ENCODE results near the gene S100A16.
"Not testable (repeated sequence)": the region's sequence is repeated elsewhere in the genome, so short reads cannot be mapped to it uniquely, and the experiment has no call there.

S100A16 gene

DNA sequence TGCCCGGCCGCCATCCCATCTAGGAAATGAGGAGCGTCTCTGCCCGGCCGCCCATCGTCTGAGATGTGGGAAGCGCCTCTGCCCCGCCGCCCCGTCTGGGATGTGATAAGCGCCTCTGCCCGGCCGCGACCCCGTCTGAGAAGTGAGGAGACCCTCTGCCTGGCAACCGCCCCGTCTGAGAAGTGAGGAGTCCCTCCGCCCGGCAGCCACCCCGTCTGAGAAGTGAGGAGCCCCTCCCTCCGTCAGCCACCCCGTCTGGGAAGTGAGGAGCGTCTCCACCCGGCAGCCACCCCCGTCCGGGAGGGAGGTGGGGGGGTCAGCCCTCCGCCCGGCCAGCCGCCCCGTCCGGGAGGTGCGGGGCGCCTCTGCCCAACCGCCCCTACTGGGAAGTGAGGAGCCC lies 30.1 kb downstream of the S100A16 start:
- not testable (repeated sequence) for DNase-seq

DNA sequence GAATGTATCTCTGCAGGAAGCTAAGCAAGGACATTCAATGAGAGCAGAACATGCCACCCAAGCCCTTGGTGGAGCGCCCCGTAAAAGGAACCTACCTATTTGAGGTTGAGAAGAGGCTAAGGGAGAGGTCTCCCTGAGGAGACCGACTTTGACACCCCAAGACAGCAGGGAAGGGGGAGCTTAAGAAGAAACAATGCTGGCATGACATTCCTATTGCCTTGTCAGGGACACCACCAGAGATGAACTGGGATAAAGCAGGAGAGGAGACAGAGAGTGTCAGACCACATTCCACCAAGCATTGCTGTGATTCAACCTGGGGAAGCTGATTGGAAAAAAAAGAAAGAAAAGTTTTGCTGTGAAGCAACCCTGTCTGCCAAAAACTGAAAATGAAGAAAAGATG lies 34.0 kb downstream of the S100A16 start:
- DNase-seq = no peak

DNA sequence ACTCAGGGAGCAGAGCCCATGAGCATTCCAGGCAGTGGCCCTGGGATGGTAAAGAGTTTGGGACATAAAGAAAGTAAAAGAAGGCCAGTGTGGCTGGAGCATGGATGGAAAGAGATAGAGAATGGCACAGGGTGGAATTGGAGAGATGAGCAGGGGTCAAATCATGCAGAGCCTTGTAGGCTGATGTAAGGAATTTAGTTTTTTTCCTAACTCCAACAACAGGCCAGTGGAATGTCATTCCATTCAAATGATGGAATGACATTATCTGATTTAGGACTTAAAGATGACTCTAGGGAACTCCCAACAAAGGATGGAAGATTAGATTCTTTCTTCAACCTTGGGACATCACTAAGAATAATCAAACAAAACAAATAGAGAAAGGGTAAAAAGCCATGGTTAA lies 34.4 kb downstream of the S100A16 start:
- DNase-seq = no peak

DNA sequence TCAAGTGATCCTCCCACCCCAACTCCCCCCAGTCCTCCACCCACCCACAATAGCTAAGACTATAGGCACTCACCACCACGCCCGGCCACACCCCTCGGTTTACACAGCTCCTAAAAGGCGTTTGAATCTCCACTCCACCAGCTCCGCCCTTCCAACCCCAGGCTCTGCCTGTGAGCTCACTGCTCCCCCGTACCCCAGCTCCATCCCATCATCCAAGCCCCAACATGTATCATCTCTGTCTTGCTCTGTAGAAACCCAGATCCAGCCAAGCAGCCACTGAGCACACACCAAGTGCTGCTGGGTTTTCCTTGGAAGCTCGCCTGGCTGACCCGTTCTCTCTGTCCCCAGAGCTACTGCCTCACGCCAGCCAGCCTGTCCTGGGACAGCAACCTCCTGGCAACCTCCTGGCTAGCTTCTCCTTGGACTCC lies 35.3 kb downstream of the S100A16 start:
- DNase-seq = no peak

DNA sequence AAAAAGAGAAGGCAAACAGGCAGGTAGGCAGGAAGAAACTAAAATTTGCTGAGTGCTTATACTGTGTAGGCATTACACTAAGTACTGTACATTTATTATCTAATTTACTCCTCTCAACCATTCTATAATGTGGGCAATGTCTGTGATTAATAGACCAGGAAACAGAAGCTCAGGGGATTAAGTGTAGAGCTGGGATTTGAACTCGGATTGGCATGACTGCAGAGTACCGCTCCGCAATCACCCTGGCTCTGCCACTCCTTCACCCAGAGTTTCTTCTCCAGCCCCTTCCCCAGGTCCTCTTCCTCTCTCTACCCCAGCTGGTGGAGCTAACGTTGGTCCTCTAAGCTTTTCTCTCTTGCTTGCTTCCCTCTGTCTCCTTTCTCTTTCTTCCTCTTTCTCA lies 35.8 kb downstream of the S100A16 start:
- DNase-seq = peak; percentile 84

DNA sequence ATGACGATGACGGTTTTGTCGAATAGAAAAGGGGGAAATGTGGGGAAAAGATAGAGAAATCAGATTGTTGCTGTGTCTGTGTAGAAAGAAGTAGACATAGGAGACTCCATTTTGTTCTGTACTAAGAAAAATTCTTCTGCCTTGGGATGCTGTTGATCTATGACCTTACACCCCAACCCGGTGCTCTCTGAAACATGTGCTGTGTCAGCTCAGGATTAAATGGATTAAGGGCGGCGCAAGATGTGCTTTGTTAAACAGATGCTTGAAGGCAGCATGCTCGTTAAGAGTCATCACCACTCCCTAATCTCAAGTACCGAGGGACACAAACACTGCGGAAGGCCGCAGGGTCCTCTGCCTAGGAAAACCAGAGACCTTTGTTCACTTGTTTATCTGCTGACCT lies 37.4 kb downstream of the S100A16 start:
- DNase-seq = peak; percentile 97

DNA sequence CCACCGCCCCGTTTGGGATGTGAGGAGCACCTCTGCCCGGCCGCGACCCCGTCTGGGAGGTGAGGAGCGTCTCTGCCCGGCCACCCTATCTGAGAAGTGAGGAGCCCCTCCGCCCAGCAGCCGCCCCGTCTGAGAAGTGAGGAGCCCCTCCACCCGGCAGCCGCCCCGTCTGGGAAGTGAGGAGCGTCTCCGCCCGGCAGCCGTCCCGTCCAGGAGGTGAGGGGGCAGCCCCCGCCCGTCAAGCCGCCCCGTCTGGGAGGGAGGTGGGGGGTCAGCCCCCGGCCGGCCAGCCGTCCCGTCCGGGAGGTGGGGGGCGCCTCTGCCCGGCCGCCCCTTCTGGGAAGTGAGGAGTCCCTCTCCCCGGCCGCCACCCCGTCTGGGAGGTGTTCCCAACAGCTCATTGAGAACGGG lies 37.9 kb downstream of the S100A16 start:
- DNase-seq = not testable (repeated sequence)

DNA sequence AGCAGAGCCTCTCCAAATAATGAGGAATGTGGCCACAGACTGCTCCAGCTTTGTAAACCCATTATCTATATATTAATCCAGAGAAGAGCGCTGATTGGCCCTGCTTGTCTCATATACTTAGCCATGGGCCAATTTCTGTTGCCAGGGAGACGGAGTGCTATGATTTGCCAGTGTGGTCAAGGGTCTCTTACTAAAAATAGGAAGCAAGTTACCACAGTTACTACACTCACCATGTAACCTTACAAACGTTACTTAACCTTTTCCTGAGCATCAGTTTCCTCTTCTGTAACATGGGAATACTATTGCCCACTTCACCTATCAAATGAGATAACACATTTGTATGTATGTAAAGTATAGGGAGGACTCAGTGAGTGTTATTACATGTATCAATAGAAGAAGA lies 39.6 kb downstream of the S100A16 start:
- DNase-seq = peak; percentile 64

DNA sequence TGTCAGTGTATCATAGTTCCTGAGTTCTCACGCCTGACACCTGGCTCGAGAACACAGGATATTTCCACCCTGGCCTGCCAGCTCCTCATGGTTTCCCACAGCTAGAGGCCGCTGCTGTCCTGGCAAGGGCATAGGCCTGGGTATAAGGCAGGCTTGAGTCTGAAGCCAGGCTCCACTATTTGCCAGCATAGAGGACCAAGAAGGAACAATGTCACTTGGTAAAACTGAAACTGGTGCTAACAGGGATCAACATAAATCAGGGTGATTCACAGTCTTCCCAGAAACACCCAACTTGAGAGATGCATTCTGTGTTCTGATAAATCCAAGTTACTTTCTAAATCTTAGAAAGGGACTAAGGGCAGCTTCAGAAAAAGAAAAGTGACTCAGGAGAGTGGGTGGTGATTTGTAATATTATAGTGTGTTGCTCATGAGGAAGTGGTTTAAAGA lies 40.3 kb downstream of the S100A16 start:
- DNase-seq = peak; percentile 92

DNA sequence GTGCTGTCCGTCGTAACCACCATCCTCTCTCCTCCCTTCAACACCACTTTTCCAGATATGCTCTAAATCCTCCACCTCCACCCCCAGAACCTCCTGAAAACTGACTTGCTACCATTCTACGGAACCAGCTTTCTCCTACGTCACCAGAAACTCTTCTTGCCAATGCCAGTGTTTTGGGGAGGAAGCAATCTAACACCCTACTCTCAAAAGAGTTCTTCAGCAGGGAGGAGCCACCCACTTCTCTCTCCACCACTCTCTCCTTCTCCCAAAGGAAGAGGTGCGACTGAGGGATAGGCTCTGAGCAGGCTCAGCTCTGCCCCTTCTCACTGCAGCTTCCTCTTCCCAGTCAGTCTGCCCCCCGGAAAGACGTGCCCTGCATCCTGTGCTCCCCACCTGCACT lies 41.2 kb downstream of the S100A16 start:
- no peak for DNase-seq

DNA sequence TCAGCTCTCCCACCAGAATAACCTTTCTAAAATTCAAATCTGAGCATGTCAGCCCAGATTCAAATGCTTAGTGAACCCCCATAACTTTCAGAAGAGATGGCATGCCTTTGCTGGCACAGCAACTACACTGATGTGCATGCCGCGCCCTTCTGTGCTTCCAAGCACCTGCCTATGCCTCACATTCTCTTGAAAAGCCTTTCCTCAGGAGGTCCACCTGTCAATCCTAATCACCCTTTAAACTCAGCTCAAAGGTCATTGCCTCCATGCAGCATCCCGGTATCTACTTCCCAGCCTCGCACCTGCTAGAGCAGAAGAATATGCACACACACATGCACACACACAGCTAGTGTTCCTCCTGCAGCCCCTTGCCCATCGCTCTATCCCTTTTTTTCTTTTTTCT lies 42.1 kb downstream of the S100A16 start:
- no peak for DNase-seq

DNA sequence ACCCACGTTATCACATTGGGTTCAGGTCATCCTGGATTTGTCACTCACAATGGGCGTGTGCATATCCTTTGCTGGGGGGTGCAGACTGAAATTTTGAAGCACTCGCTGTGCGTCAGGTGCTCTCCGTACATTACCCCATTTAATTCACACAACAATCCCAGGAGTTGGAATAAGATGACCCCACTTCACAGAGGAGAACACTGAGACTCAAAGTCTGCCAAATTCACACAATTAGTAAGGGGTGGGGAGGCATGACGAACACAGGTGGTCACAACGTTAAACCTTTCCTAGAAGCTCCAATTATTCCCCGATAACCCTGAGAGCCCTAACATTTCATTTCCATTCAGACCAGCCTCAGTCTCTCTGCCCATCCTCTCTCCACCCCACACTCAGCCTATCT lies 43.5 kb downstream of the S100A16 start:
- DNase-seq = no peak

DNA sequence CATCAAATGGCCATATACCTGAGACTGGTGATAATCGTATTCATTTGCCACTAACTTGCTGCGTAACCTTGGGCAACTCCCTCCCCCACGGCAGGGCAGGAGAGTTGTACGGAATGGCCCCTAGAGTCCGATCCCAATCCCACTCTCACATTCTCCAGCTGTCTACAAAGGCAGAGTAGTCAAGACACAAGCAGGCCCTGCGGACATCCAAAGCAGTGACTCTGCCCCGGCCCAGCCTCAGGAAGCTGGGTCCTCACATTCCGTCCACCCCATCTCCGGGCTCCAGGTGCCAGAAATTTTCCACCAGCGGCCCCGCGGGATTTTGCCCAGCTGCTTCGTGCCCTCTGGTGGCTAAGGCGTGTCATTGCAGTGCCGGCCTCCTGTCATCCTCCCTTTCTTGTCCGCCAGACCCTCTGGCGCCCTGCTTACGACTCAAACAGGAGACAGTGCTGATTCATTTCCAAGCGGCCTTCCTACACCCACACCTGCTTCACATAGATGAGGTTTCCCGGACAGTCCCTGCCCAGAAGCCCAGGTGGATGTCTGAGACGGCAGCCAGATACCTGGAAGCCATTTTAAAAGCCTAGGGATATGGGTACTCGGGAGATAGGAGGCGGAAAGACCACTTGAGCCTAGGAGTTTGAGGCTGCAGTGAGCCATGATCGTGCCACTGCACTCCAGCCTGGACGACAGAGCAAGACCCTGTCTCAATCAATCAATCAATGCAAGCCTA lies 44.4 kb downstream of the S100A16 start:
- DNase-seq = peak; percentile 95

DNA sequence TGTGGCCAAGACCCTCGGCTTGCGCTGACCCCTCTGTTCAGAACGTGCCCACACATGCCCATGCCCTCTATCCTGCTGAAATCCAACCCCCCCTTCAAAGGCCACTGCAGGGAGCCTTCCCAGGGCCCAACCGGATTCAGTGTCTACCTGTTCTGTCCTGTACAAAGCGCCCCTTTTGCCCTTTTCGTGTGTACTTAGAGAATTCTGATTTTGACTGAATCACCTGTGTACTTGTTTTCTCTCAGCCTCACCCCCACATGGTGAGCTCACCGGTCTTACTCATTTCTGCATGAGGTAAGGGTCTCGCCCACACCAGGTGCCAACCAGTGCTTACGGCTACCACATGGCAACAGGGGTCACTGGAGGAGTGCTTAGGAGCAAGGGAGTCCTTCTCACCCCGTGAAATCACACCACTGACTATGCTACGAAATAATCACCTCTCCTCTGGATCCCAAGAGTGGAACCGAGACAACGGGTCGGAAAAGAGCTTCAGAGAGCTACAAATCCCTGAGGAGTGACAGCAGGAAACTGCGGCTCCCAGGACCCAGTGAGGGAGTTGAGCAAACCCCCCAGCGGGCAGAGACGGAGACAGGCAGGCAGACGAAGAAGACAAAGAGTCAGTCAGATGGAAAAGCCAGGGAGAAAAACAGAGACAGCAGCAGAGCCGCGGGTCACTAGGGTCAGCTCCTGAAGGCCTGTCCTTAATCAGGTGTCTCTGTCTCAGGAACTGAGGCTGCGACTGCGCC lies 45.1 kb downstream of the S100A16 start:
- DNase-seq = peak; percentile 68

DNA sequence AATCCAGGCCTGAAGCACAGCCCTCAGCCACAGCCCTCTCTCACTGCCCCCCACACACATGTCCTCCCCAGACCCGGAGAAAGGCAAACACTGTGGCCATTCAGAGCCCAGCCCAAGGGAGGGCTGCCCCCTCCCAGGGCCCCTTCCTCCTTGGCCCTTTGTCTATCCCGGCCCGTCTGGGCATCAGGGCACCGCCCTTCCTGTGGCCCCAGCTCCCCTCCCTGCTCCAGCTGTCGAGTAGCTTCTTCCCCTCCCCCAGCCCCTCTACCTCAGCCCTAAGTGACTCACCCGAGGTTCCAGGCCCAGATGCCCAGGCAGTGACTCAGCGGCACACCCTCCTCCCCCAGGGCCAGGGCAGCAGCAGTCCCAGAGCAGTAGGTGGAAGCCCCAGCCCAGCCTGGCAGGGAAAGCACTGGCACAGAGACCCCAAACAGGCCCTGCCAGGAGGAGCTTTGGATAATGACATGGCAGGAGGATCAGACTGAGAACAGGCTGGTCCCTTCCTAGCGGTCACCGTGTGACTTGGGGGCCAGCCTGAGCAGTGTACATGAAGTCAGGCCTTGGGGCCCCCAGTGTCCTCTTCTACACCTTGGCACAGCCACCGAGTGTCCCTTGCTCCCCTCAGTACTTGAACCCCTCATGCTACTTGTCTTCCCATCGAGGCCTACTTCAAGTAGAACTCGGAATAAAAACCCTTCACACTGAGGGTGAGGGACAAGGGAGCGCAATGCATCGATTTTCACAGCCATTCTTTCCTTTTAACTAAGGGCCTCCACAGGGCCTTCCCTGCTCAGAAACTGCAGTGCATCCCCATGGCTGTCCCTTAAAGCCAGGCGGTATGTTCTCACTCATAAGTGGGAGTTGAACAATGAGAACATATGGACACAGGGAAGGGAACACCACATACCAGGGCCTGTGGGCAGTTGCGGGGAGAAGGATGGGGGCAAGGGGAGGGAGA lies 46.2 kb downstream of the S100A16 start:
- DNase-seq = peak; percentile 99

DNA sequence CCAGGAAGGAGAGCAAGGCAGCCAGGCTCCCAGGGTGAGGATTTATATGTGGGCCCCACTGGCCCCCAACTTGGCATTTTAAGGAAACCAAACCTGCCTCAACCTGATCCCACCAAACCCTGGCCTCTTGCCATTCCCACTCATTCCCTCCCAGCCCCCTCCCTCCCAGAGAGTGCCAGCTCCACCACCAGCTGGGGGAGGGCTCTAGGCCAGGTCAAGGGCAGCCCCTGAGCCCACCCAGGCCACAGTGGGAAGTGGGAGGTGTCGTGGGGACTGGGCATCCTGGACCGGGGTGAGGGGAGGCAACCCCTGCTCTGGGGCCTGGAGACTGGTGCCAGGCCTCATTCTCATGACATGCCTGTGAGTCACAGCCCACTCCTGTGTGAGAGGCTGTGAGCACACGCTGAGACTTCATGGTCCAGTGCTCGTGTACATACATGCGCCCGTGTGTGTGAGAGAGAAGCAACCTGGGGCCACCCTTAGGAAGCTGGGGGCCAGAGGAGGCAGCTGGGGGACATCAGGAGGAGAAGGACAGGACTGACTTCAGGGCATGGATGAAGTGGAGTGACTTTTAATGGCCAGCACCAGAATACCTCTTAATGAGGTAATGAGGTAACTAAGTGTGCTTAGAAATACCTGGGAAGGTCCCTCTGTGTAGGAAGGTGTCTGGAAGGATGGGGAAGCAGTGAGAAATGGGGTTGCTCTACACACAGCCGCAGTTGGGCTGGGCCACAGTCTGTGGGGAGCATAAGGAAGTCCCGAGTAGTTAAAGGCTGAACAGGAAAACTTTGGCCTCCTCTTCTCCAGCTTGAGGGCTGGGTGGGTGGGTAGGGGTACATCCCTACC lies 47.2 kb downstream of the S100A16 start, which contains the start of gene S100A2:
S100A2 (minus strand) TSS at position 316 of the 846 bp plus-strand sequence. CDS start 1,967 bp downstream, outside the sequence.
- DNase-seq = peak; percentile 58

DNA sequence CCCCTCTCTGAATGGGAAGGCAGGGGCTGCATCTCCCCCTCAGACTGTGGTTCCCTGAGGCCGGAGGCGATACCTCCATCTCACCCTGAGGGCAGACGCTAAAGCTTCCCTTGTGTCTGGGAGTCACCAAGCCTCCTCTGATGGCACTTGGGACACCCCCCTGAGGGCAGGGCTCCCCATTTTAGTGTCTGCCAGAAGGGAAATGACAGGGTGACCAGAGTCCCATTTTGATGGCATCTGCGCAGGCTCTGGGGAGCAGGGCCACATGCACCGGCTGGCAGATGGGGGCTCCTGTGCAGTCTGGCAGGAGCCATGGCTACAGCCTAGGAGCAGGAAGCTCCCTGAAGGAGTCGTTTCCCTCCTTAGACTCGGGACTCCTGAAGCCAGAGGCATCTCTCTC lies 48.9 kb downstream of the S100A16 start:
- DNase-seq = no peak

DNA sequence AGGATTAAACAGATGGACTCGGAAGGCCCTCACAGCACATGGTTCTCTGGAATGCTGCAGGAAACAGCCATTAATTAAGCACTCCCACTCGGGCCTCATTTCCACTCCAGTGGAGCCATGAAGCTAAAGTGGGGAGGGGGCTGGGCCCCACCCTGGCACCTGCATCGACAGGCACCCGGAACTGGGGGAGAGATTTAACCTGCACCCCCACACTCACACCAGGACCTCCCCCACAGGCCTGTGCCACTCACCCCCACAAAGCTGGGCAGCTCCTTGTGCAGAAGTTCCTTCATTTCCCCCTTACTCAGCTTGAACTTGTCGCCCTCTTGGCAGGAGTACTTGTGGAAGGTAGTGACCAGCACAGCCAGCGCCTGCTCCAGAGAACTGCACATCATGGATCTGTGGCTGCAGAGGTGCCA lies 49.4 kb downstream of the S100A16 start:
- DNase-seq = peak; percentile 61

DNA sequence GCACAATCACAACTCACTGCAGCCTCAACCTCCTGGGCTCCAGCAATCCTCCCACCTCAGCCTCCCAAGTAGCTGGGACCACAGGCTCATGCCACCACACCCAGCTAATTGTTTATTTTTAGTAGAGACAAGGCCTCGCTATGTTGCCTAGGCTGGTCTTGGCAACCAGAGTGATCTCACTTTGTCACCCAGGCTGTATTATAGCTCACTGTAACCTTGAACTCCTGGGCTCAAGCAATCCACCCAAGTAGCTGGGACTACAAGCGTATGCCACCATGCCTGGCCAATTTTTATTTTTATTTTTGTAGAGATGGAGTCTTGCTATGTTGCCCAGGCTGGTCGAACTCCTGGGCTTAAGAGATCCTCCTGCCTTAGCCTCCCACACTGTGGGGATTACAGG lies 50.9 kb downstream of the S100A16 start:
- DNase-seq = not testable (repeated sequence)

DNA sequence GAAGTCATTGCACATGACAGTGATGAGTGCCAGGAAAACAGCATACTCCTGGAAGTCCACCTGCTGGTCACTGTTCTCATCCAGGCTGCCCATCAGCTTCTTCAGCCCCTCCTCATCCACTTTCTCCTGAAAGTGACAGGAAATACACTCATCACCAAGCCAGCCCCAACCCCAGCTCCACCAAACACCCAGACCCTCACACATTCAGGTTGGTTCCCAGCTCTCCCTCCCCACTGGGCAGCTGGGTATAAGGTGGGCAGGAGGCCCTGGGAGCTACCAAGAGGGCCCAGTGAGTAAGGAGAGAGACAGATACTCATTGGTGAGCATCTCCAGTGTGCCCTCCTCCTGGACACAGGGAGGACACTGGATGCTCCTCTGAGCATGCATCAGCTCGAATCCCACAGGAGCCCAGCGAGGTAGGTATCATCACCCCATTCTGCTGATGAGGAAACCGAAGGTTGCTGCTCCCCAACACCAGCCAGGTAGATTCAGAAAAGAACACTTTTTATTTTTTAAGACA lies 51.4 kb downstream of the S100A16 start:
- no peak for DNase-seq

DNA sequence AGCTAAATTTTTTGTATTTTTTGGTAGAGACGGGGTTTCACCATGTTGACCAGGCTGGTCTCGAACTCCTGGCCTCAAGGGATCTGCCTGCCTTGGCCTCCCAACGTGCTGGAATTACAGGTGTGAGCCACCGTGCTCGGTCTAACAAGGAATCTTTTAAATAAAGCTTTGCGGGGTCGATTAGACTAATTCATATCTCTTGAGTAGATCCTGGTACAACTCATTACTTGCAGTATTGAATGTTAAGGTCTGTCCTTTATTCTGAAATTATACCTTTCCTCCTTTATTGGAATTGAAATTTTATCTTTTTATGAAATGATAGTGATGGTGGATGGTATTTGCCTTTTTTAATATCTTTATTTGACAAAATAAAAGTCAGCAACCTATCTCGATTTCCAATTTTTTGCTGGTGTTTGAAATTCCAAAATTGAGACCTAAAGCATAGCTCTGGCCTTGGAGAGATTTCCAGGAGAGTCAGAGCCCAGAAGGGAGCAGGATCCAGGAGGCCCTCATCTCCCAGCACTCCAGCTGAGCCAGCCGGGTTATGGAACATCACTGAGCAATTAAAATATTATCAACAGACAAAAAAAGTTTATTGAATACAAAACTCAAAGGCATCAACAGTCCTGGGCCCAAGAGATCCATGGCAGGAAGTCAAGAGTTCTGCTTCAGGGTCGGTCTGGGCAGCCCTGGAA lies 52.0 kb downstream of the S100A16 start:
- DNase-seq = no peak
